Embryonic facial prominence (tissue), 1 donor: ENCODE results near the gene EME2.

ENCODE experiments used
- DNase-seq: peaks from one replicate; pipeline ENCODE4 v3.0.0-alpha.2; 2016; ENCODE audit errors: extremely low spot score

EME2 gene

GRCh38 chr16:1766701-1767100 lies 5.9 kb upstream of the EME2 start:
- DNase-seq = no peak

- DNase-seq = no peak
Measured at GRCh38 chr16:1767116-1767994, 5.3 kb upstream of the EME2 start.

- no peak for DNase-seq
Measured at GRCh38 chr16:1768061-1768766, 4.4 kb upstream of the EME2 start.

GRCh38 chr16:1768767-1769401 lies 3.7 kb upstream of the EME2 start:
- DNase-seq = no peak

- DNase-seq = no peak
Measured at GRCh38 chr16:1769402-1770300, 3.0 kb upstream of the EME2 start.

GRCh38 chr16:1770328-1771187 lies 2.1 kb upstream of the EME2 start:
- no peak for DNase-seq

- DNase-seq = no peak
Measured at GRCh38 chr16:1771188-1771863, 1.3 kb upstream of the EME2 start, which contains the start of gene NME3. NME3 (minus strand) TSS chr16:1771543; CDS start chr16:1771534, 9 bp downstream.

GRCh38 chr16:1771864-1772361 lies 697 bp upstream of the EME2 start:
- DNase-seq = no peak

- DNase-seq = peak; percentile 42
Measured at GRCh38 chr16:1772908-1773702, 495 bp downstream of the EME2 start, which contains the start of gene MRPS34. MRPS34 (minus strand) TSS chr16:1773134; CDS start chr16:1773119, 15 bp downstream.

GRCh38 chr16:1773703-1774447 lies 1.3 kb downstream of the EME2 start:
- DNase-seq = no peak

GRCh38 chr16:1774448-1774780 lies 1.8 kb downstream of the EME2 start:
- DNase-seq = no peak

- DNase-seq = no peak
Measured at GRCh38 chr16:1775006-1775845, 2.6 kb downstream of the EME2 start.

GRCh38 chr16:1775846-1776671 lies 3.4 kb downstream of the EME2 start:
- no peak for DNase-seq

GRCh38 chr16:1776672-1776955 lies 4.0 kb downstream of the EME2 start:
- no peak for DNase-seq

- DNase-seq = no peak
Measured at GRCh38 chr16:1776991-1777374, 4.4 kb downstream of the EME2 start.

GRCh38 chr16:1777375-1778199 lies 5.0 kb downstream of the EME2 start:
- DNase-seq = no peak
